HFF-Myc (cell line): Measurements from ENCODE around the gene RNF157.

Source experiments
- DNase-seq: peaks from one replicate; pipeline ENCODE4 v3.0.0-alpha.2; 2011; ENCODE audit warnings: low read depth; ENCODE audit errors: extremely low read depth
- H3K4me3 ChIP-seq: replicated peaks from 2 replicates; pipeline ENCODE4 v1.5.1; 2011; ENCODE audit warnings: low read depth, mild to moderate bottlenecking, control low read depth, low read length
- TF ChIP-seq, protein P1 (sequence below): IDR thresholded peaks from 2 replicates; pipeline ENCODE4 v1.5.1; 2012; ENCODE audit warnings: mild to moderate bottlenecking, low read depth, low read length, control low read depth; ENCODE audit errors: missing control alignments

Gene RNF157

DNA sequence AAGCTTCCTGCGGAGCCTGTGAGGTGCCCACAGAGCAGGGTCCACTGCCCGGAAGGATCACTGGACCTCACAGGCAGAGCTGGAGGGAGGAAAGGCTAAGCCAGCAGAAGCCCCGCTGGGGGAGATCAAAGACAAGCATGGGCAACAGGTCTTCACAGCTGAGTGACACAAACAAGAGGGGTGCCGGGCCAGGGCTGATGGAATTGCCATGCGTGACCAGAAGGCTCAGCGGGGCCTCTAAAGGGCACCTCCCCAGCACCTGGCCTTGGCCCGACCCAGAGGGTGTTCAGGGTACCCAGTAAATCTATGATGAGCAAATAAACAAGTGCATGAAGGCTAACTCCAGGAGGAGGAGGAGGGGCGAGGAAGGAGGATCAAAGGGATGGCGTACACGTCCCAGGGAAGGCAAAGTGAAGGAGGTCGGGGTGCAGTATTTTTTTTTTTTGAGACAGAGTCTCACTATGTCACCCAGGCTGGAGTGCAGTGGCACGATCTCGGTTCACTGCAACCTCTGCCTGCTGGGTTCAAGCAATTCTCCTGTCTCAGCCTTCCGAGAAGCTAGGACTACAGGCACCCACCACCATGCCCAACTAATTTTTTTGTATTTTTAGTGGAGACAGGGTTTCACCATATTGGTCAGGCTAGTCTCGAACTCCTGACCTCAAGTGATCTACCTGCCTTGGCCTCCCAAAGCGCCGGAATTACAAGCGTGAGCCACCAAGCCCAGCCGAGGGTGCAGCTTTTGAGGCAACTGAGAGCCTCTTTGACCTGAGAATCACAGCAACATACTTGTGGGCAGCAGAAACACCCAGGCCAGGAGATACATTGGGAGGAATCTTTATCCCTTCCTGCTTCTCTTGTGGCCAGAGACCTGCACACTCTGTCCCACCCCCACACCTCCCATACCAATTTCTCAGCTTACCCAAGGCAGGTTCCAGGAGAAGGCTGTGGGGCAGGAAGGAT lies 120.6 kb downstream of the RNF157 start:
- DNase-seq = no peak
- H3K4me3 ChIP-seq = no peak overlapping the region
- TF ChIP-seq, protein P1, sequence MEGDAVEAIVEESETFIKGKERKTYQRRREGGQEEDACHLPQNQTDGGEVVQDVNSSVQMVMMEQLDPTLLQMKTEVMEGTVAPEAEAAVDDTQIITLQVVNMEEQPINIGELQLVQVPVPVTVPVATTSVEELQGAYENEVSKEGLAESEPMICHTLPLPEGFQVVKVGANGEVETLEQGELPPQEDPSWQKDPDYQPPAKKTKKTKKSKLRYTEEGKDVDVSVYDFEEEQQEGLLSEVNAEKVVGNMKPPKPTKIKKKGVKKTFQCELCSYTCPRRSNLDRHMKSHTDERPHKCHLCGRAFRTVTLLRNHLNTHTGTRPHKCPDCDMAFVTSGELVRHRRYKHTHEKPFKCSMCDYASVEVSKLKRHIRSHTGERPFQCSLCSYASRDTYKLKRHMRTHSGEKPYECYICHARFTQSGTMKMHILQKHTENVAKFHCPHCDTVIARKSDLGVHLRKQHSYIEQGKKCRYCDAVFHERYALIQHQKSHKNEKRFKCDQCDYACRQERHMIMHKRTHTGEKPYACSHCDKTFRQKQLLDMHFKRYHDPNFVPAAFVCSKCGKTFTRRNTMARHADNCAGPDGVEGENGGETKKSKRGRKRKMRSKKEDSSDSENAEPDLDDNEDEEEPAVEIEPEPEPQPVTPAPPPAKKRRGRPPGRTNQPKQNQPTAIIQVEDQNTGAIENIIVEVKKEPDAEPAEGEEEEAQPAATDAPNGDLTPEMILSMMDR = no peak

DNA sequence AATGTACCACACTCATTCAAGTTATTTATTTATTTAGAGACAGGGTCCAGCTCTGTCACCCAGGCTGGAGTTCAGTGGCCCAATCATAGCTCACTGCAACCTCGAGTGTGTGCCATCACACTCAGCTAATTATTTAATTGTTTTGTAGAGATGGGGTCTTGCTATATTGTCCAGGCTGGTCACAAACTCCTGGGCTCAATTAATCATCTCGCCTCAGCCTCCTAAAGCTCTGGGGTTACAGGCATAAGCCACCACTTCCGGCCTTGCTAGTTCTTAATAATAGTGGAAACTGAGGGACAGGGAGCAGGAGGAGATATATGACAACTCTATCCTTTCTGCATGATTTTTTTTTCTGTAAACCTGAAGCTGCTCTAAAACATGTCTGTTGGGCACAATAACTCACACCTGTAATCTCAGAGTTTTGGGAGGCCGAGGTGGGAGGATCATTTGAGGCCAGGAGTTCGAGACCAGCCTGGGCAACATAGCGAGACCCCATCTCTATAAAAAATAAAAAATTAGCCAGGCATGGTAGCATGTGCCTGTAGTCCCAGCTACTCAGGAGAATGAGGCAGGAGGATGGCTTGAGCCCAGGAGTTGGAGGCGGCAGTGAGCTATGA lies 125.0 kb downstream of the RNF157 start:
- TF ChIP-seq, protein P1 = no peak
- no peak for DNase-seq
- no peak overlapping the region for H3K4me3 ChIP-seq

DNA sequence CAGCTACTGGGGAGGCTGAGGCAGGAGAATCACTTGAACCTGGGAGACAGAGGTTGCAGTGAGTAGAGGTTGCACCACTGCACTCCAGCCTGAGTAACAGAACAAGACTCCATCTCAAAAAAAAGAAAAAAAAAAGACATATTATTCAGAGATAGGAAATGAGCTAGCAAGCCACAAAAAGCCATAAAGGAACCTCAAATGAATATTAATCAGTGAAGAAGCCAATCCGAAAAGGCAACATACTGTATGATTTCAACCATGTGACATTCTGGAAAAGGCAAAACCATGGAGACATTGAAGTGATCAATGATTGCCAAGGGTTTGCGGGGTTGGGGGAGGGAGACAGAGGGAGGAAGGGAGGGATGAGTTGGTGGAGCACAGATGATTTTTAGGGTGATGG lies 128.3 kb downstream of the RNF157 start:
- TF ChIP-seq, protein P1 = no peak
- H3K4me3 ChIP-seq = no peak overlapping the region
- no peak for DNase-seq

DNA sequence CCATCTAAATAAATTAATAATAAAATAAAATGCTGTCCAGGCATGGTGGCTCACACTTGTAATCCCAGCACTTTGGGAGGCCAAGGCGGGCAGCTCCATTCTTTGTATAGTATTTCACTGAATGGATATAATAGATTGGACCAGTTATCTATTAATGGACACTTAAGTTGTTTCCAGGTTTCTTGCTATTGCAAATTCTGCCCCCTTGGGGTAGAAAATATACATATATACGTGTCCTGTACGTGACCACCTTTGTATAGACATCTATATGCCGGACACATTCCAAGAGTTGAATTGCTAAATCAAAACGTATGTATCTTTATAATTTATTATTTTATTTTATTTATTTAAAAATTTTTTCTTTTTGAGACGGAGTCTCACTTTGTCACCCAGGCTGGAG lies 132.8 kb downstream of the RNF157 start:
- no peak for DNase-seq
- TF ChIP-seq, protein P1 = peak; percentile 8
- no peak overlapping the region for H3K4me3 ChIP-seq

DNA sequence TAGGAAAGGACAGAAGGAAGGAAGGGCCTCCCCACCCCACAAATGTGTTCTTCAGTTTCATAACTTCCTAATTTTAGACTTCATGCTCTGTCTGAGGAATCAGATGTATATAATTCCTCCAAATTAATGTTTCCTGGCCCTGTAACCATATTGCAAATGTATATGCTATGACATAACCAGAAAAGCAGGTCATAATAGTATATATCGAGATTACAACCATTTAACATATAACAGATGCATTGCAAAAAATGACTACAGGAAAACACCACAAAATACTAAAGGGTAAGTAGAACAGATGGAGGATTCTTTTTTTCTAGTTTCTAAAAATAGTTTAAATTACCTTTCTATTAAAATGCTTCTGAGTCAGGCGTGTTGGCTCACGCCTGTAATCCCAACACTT lies 133.6 kb downstream of the RNF157 start:
- TF ChIP-seq, protein P1 = no peak
- no peak for DNase-seq

DNA sequence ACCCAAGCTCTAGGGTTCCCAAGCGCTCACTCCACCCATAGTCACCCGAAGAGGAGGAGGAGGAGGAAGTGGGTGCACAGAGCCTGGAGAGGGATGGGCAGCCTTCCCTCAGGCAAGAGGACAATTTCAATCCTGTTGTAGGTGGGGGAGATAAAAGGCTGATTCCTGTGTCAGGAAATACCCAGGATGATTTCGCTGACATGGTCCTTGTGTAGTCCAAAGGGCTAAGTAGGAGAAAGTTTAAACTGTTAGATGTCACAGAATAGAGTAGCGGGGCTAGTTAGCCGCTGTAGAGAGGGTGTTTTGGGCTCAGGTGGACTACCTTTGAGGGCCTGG lies 135.4 kb downstream of the RNF157 start:
- no peak overlapping the region for H3K4me3 ChIP-seq
- TF ChIP-seq, protein P1 = no peak
- DNase-seq = no peak

More for the DNA sequence above, 133.6 kb downstream of the RNF157 start:
- no peak overlapping the region for H3K4me3 ChIP-seq
